ENCODE results near the gene TOP1. TPM values are rescaled to one million over a fixed set of nuclear protein-coding genes. Genes with fewer than 3 reads are reported as not detected.
A peak's percentile ranks its signal among the peaks of the same experiment; 100 is the strongest.

The TOP1 gene
- total RNA-seq, 1 donor from 2014 or later: 90.8 TPM

DNA sequence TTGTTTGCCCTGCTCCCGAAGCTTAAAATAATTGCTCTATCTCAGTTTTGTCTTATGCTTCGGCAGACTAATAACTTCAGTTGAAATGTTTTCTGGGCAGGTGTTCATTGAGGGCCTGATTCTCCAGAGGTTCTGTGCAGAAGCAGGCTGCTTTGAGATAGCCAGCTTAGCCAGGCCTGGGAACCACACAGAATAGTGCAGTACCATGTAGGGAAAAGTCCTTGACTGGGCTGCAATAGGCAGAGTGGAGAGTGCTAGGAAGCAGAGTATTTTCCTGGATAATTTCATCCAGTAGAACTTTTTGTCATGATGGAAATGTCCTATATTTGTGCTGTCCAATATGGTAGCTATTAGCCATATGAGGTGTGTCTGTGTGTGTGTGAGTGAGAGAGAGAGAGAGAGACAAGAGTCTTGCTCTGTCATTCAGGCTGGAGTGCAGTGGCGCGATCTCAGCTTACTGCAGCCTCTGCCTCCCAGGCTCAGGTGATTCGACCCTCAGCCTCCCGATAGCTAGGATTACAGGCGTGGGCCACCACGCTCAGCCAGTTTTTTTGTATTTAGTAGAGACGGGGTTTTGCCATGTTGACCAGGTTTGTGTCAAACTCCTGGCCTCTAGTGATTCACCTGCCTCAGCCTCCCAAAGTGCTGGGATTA, 15.9 kb downstream of the TOP1 start:
- DNase-seq (ENCODE audit: low spot score, unreplicated experiment): no peak
- no peaks in the 10 kb centered on the region for H3K9me3 Mint-ChIP-seq (ENCODE audit: low read depth)
- H3K4me1 Mint-ChIP-seq (ENCODE audit: low read depth): peaks cover 30% of the 10 kb centered on the region
- peak overlapping the region; percentile 87 for H3K27ac Mint-ChIP-seq
- no peak overlapping the region for H3K4me3 Mint-ChIP-seq (ENCODE audit: low read depth)
- TF ChIP-seq, protein P1, sequence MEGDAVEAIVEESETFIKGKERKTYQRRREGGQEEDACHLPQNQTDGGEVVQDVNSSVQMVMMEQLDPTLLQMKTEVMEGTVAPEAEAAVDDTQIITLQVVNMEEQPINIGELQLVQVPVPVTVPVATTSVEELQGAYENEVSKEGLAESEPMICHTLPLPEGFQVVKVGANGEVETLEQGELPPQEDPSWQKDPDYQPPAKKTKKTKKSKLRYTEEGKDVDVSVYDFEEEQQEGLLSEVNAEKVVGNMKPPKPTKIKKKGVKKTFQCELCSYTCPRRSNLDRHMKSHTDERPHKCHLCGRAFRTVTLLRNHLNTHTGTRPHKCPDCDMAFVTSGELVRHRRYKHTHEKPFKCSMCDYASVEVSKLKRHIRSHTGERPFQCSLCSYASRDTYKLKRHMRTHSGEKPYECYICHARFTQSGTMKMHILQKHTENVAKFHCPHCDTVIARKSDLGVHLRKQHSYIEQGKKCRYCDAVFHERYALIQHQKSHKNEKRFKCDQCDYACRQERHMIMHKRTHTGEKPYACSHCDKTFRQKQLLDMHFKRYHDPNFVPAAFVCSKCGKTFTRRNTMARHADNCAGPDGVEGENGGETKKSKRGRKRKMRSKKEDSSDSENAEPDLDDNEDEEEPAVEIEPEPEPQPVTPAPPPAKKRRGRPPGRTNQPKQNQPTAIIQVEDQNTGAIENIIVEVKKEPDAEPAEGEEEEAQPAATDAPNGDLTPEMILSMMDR (IDR thresholded peaks at IDR 0.05; ENCODE audit: unreplicated experiment): no peak
- peaks cover 2% of the 10 kb centered on the region for H3K36me3 Mint-ChIP-seq (ENCODE audit: insufficient read depth)
- no peaks in the 10 kb centered on the region for H3K27me3 Mint-ChIP-seq

DNA sequence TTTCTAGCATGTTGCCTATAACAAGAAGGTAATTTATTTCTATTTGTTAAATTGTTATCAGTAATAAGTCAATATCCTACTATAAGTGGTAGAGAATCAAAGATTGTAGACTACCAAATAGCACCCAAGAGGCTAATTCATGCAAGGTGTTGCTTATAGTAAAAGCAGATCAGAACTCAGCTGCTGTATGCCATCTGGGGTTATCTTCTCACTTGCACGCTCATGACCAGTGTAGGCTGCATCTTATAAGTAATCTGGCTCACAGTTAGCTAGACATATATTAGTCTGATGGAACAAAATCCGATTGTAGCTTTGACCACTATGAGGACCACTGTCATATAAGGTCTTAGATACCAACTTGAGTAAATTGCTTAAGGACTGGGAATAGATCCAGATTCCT, 17.0 kb downstream of the TOP1 start:
- Mint-ChIP-seq H3K4me3 (ENCODE audit: low read depth) (no peak overlapping the region), H3K27me3 (no peaks in the 10 kb centered on the region), H3K4me1 (ENCODE audit: low read depth) (peaks cover 38% of the 10 kb centered on the region), H3K27ac (no peak overlapping the region), H3K36me3 (ENCODE audit: insufficient read depth) (peaks cover 2% of the 10 kb centered on the region), H3K9me3 (ENCODE audit: low read depth) (no peaks in the 10 kb centered on the region)
- TF ChIP-seq, protein P1 (IDR thresholded peaks at IDR 0.05; ENCODE audit: unreplicated experiment): no peak
- DNase-seq (ENCODE audit: low spot score, unreplicated experiment): no peak

DNA sequence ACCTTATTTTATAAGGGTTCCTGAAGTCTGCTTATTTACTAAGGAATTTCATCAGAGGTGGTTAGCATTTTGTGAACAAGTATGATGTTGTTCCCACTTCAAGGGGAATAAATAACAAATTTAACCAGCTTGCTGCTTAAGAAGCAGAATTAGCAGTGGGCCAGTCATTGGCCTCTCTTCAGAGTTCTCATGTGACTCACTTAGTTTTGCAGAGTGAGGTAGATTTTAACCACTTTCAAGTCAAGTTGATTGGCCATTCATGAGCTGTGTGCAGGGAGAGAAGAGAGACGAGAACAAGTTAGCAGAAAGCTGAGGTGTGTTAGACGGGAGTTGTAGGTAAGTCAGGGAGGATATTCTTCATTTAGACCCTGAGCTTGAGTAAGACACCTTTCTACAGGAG, 18.1 kb downstream of the TOP1 start:
- H3K4me1 Mint-ChIP-seq (ENCODE audit: low read depth): peaks cover 42% of the 10 kb centered on the region
- H3K9me3 Mint-ChIP-seq (ENCODE audit: low read depth): no peaks in the 10 kb centered on the region
- H3K27me3 Mint-ChIP-seq: no peaks in the 10 kb centered on the region
- no peak overlapping the region for H3K4me3 Mint-ChIP-seq (ENCODE audit: low read depth)
- H3K27ac Mint-ChIP-seq: no peak overlapping the region
- DNase-seq (ENCODE audit: low spot score, unreplicated experiment): no peak
- TF ChIP-seq, protein P1 (IDR thresholded peaks at IDR 0.05; ENCODE audit: unreplicated experiment): no peak
- peaks cover 2% of the 10 kb centered on the region for H3K36me3 Mint-ChIP-seq (ENCODE audit: insufficient read depth)

DNA sequence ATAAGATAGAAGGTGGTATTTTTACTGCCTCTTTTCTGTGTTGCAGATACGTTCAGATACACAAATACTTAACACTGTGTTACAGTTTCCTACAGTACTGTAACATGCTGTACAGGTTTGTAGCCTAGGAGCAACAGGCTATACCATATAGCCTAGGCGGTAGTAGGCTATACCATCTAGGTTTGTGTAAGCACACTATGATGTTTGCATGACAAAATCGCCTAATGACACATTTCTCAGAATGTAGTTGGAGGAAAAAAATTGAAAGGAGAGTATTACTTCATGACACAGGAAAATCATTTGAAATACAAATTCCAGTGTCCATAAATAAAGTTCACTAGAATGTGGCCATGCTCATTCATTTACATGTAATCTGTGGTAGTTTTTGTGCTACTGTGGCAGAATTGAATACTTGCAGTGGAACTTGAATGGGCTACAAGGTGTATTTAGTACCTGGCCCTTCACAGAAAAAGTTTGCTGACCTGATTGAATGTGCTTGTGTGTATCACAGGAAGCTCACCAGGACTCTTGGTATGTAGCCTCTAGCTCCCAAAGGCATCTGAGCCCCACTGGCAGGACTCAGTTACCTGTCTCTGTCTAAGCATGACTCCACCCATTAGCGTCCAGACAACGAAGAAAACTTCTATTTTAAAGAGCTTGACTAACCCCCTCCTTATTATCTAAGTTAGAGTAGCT, 18.8 kb downstream of the TOP1 start:
- peak overlapping the region; percentile 90 for H3K27ac Mint-ChIP-seq
- peaks cover 4% of the 10 kb centered on the region for H3K36me3 Mint-ChIP-seq (ENCODE audit: insufficient read depth)
- TF ChIP-seq, protein P1 (IDR thresholded peaks at IDR 0.05; ENCODE audit: unreplicated experiment): no peak
- H3K9me3 Mint-ChIP-seq (ENCODE audit: low read depth): no peaks in the 10 kb centered on the region
- H3K4me1 Mint-ChIP-seq (ENCODE audit: low read depth): peaks cover 46% of the 10 kb centered on the region
- no peak overlapping the region for H3K4me3 Mint-ChIP-seq (ENCODE audit: low read depth)
- no peaks in the 10 kb centered on the region for H3K27me3 Mint-ChIP-seq
- DNase-seq (ENCODE audit: low spot score, unreplicated experiment): no peak

DNA sequence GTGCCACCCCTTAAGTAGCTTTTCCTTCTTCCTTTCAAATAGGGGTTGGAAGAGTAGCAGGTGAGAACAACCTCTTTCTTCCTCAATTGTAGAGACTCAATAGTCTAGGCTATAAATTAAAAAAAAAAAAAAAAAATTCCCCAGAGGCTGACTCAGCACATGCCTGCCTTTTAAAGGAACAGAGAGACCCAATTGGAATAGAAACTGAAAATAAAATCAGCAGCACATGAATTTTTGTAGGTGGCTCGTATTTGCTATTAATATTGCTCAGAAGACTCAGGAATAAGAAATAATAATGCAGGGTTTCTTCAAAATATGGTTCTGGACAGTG, 19.3 kb downstream of the TOP1 start:
- peaks cover 46% of the 10 kb centered on the region for H3K4me1 Mint-ChIP-seq (ENCODE audit: low read depth)
- no peak overlapping the region for H3K4me3 Mint-ChIP-seq (ENCODE audit: low read depth)
- no peaks in the 10 kb centered on the region for H3K9me3 Mint-ChIP-seq (ENCODE audit: low read depth)
- no peaks in the 10 kb centered on the region for H3K27me3 Mint-ChIP-seq
- no peak for DNase-seq (ENCODE audit: low spot score, unreplicated experiment)
- H3K27ac Mint-ChIP-seq: no peak overlapping the region
- peaks cover 4% of the 10 kb centered on the region for H3K36me3 Mint-ChIP-seq (ENCODE audit: insufficient read depth)
- TF ChIP-seq, protein P1 (IDR thresholded peaks at IDR 0.05; ENCODE audit: unreplicated experiment): no peak

Measured in progenitor cell of endocrine pancreas (in vitro differentiated cells).